Measurements from ENCODE around the gene MAP7. TPM values are rescaled to one million over a fixed set of nuclear protein-coding genes. Genes with fewer than 3 reads are reported as not detected.
A peak's percentile ranks its signal among the peaks of the same experiment; 100 is the strongest.

The MAP7 gene
- total and polyA plus RNA-seq, 2 of the 13 experiments (the other 11 are each of a cell fraction or from before 2014, with no cell fraction given): 0.04 TPM; not detected in 1

GRCh38 chr6:136331461-136331860 is 218.8 kb downstream of the MAP7 start (continued):
- TF ChIP-seq AFF4 (CRISPR knock-in tag; IDR thresholded peaks at IDR 0.05) (no peak), ATM (IDR thresholded peaks at IDR 0.05; ENCODE audit: borderline replicate concordance) (no peak), MTF2 (CRISPR knock-in tag; IDR thresholded peaks at IDR 0.05; ENCODE audit: borderline replicate concordance) (no peak), ZNF552 (CRISPR knock-in tag; IDR thresholded peaks at IDR 0.05; ENCODE audit: borderline replicate concordance) (no peak)

GRCh38 chr6:136330634-136331033 is 219.6 kb downstream of the MAP7 start:
- H2AFZ ChIP-seq (ENCODE audit: low read length): no peak overlapping the region
- TF ChIP-seq FOSL2 (CRISPR knock-in tag; IDR thresholded peaks at IDR 0.05): peak; percentile 58
- no peak for TF ChIP-seq ZNF451 (CRISPR knock-in tag; IDR thresholded peaks at IDR 0.05)
- in situ Hi-C loops (cut with HindIII; ENCODE audit: extremely low pct_ligation_motif_present, low pct_unique_long_range_greater_than_20kb) (no loop called here), intact Hi-C loops (cut with micrococcal nuclease; ENCODE audit: unreplicated experiment) (no loop called here)
- H3K36me3 ChIP-seq (replicated peaks in 1 of 2; ENCODE audit: control insufficient read depth in 1 of 2, insufficient read depth in 2 of 2, low read length in 2 of 2): no peaks in the 10 kb centered on the region
- no peaks in the 10 kb centered on the region for H3K9me3 ChIP-seq (ENCODE audit: low read length)
- no peak overlapping the region for H3K4me3 ChIP-seq (replicated peaks in 1 of 3; ENCODE audit: insufficient read depth in 1 of 3, low read depth in 2 of 3, low read length in 3 of 3)
- H3K4me2 ChIP-seq (ENCODE audit: low read depth, low read length): no peak overlapping the region
- no peak overlapping the region for H3K27ac ChIP-seq (ENCODE audit: extremely low read length, insufficient read depth, low read length)
- H3K27me3 ChIP-seq (ENCODE audit: control insufficient read depth in 1 of 2, insufficient read depth in 2 of 2, low read length in 2 of 2): peaks cover 2 to 16% of the 10 kb centered on the region in 2 experiments; a peak in 3 of 5 replicates
- DNase-seq (ENCODE audit: low spot score) (no peak), FAIRE-seq (no peak), ATAC-seq (no peak)
- POLR2A ChIA-PET: no interaction called here
- no peaks in the 10 kb centered on the region for H3K79me2 ChIP-seq (ENCODE audit: insufficient read depth, low read length)
- no peak overlapping the region for H3K9ac ChIP-seq (ENCODE audit: insufficient read depth, low read depth, low read length)
- CTCF ChIA-PET (ENCODE audit: low intra/inter-chr PET ratio, low total read pairs): no interaction called here
- no TSS peak for BruUV-seq (replicated peaks)
- 66% methylated on average over 8 of the region's 8 CpGs for WGBS (ENCODE audit: low lambda C conversion rate)
- H3K4me1 ChIP-seq (ENCODE audit: insufficient read depth, low read length): peaks cover 14% of the 10 kb centered on the region; the same call in 1 of the 2 replicates
- H4K20me1 ChIP-seq (ENCODE audit: insufficient read depth, low read length): no peaks in the 10 kb centered on the region

Measured in HepG2 (cell line).